ENCODE data around the gene TTC7B. TPM values are rescaled to one million over a fixed set of nuclear protein-coding genes. Genes with fewer than 3 reads are reported as not detected.

The TTC7B gene
- total RNA-seq, 1 donor from 2014 or later = 6.1 TPM

DNA sequence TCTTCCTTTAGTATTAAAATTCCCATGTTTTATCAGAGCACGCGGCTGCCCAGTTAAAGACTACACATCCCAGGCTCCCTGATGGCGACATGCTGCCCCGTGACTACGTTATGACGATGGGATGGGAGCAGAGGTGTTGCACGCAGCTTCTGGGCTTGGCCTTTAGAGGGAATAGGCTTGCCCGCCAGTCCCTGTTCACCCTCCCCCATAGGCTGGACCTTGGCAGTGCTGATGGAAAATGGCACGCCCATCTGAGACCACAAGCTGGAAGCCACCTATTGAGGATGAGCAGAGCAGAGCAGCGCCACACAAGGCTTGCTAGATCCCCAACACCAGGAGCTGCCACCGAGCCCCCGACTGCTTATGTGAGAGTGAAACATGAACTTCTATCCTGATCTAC lies 24.7 kb downstream of the TTC7B start:
- H3K27ac Mint-ChIP-seq = no peak overlapping the region
- H3K9me3 Mint-ChIP-seq = no peaks in the 10 kb centered on the region
- no peak for DNase-seq (ENCODE audit: low spot score)

DNA sequence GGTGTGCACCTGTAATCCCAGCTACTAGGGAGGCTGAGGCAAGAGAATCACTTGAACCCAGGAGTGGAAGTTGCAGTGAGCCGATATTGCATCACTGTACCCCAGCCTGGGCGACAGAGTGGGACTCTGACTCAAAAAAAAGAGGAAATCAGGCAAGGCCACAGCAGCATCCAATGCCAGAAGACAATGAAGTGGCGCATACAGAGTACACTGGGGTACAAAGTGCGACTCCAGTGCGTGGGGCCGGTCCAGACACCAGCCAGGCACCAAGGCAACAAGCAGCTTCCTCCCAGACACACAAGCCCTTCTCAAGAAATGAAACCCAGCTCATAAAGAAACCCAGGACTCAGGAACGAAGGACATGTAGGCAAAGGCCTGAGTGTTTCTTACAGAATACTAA lies 28.2 kb downstream of the TTC7B start:
- intact Hi-C loops (cut with micrococcal nuclease) = no loop called here
- DNase-seq (ENCODE audit: low spot score) = no peak
- no peaks in the 10 kb centered on the region for H3K27me3 Mint-ChIP-seq (ENCODE audit: low read depth)
- no peaks in the 10 kb centered on the region for H3K36me3 Mint-ChIP-seq (ENCODE audit: low read depth)
- no peak overlapping the region for H3K4me3 Mint-ChIP-seq (ENCODE audit: low read depth)
- H3K27ac Mint-ChIP-seq = no peak overlapping the region
- H3K4me1 Mint-ChIP-seq (ENCODE audit: low read depth) = no peaks in the 10 kb centered on the region
- H3K9me3 Mint-ChIP-seq = no peaks in the 10 kb centered on the region

More for the DNA sequence above, 24.7 kb downstream of the TTC7B start:
- intact Hi-C loops (cut with micrococcal nuclease) = no loop called here
- H3K36me3 Mint-ChIP-seq (ENCODE audit: low read depth) = no peaks in the 10 kb centered on the region
- no peak overlapping the region for H3K4me3 Mint-ChIP-seq (ENCODE audit: low read depth)
- no peaks in the 10 kb centered on the region for H3K4me1 Mint-ChIP-seq (ENCODE audit: low read depth)
- H3K27me3 Mint-ChIP-seq (ENCODE audit: low read depth) = no peaks in the 10 kb centered on the region

DNA sequence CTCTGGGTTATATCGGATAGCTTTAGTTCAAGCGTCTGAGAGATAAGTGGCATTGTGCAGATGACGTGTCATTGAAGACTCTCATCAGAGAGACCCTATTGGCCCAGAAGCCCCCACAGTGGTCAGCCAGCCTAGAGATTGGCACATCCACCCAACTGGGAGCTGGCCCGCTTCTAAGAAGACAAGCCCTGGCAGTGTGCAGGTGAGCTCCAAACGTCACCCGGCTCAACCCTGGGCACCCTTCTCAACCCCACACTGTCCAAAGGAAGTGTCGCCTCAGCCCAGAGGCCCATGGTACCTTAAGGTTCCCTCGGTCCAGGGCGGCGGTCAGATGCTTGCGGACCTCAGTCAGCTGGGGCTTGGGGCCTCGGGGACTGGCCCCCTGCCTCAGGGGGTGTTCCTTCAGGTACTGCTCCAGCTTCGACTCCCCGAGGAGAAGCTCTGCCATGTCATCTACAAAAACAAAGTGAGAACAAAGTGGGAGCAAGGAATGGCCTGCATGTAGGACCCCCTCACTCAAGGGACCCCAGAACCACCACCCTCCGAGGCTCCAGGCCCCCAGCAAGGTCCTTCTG lies 30.3 kb downstream of the TTC7B start:
- H3K27me3 Mint-ChIP-seq (ENCODE audit: low read depth) = no peaks in the 10 kb centered on the region
- no peak for DNase-seq (ENCODE audit: low spot score)
- no peaks in the 10 kb centered on the region for H3K36me3 Mint-ChIP-seq (ENCODE audit: low read depth)
- H3K4me3 Mint-ChIP-seq (ENCODE audit: low read depth) = no peak overlapping the region
- no peaks in the 10 kb centered on the region for H3K4me1 Mint-ChIP-seq (ENCODE audit: low read depth)
- H3K9me3 Mint-ChIP-seq = no peaks in the 10 kb centered on the region
- intact Hi-C loops (cut with micrococcal nuclease) = no loop called here
- H3K27ac Mint-ChIP-seq = no peak overlapping the region

DNA sequence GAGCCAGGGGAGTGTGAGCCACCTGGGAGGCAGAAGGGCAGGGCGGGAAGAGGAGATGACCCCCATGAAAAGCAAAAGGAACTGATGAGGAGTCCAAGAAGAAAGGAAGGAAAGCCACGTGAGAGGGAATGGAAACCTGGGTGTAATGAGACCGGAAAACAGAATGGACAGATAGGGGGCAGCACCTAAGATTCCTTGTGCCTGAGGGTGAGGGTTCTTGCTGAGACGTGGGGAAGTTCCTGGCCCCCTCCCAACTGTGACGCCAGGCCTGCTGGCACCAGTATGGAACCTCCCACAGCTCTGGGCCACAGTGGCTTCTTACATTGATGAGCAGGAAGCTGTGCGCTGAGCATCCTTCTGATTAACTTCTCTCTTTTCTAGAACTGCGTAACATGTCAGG lies 30.8 kb downstream of the TTC7B start:
- Mint-ChIP-seq H3K27me3 (ENCODE audit: low read depth) (no peaks in the 10 kb centered on the region), H3K4me1 (ENCODE audit: low read depth) (no peaks in the 10 kb centered on the region), H3K27ac (no peak overlapping the region), H3K4me3 (ENCODE audit: low read depth) (no peak overlapping the region), H3K36me3 (ENCODE audit: low read depth) (no peaks in the 10 kb centered on the region), H3K9me3 (no peaks in the 10 kb centered on the region)
- intact Hi-C loops (cut with micrococcal nuclease) = no loop called here
- DNase-seq (ENCODE audit: low spot score) = no peak

DNA sequence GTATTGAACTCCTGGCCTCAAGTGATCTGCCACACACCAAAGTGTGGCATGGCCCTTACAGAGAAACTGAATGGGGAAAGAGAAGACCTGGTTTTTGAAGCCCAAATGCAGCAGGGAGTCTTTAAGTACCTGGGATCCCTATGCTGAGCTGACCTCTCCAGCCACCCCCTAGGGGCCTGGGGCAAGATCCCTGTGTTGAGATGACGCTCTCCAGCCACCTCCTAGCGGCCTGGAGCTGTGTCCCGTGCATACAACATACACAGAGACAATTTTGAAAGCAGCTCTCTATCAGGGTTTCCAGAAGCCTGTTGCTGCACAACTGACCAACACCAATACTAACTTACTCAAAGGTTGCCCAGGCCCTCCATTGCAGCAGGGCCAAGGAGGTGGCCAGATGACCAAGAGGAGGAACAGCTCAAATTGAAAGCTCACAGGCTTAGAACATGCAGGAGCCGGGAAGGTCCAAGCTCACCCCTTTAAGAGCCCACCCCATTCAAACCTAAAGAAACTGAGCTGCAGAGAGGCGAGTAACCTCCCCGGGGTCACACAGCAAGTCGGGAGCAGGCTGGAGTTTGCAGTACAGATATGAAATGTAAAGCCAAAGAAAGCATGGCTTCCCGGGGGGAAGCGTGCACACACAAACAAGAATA lies 31.5 kb downstream of the TTC7B start:
- no peak overlapping the region for H3K4me3 Mint-ChIP-seq (ENCODE audit: low read depth)
- intact Hi-C loops (cut with micrococcal nuclease) = no loop called here
- no peaks in the 10 kb centered on the region for H3K36me3 Mint-ChIP-seq (ENCODE audit: low read depth)
- H3K4me1 Mint-ChIP-seq (ENCODE audit: low read depth) = no peaks in the 10 kb centered on the region
- DNase-seq (ENCODE audit: low spot score) = no peak
- H3K27me3 Mint-ChIP-seq (ENCODE audit: low read depth) = no peaks in the 10 kb centered on the region
- no peak overlapping the region for H3K27ac Mint-ChIP-seq
- no peaks in the 10 kb centered on the region for H3K9me3 Mint-ChIP-seq

DNA sequence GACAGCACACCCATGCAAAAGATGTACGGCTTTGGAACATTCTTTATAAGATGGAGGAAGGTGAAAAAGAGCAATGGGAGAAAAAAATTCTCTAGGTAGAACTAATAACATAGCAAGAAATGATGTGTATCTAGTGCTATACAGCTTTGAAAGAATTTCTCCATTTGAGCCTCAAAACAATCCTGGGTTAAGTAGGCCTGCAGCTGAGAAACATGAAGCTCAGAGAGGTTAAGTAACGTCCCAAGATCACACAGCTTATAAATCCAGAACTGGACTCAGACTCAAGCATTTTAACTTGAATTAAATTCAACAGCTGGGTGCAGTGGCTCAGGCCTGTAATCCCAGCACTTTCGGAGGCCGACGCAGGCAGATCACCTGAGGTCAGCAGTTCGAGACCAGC lies 32.9 kb downstream of the TTC7B start:
- Mint-ChIP-seq H3K27ac (no peak overlapping the region), H3K27me3 (ENCODE audit: low read depth) (no peaks in the 10 kb centered on the region), H3K36me3 (ENCODE audit: low read depth) (no peaks in the 10 kb centered on the region), H3K9me3 (no peaks in the 10 kb centered on the region), H3K4me1 (ENCODE audit: low read depth) (no peaks in the 10 kb centered on the region), H3K4me3 (ENCODE audit: low read depth) (no peak overlapping the region)
- intact Hi-C loops (cut with micrococcal nuclease) = no loop called here
- DNase-seq (ENCODE audit: low spot score) = no peak

DNA sequence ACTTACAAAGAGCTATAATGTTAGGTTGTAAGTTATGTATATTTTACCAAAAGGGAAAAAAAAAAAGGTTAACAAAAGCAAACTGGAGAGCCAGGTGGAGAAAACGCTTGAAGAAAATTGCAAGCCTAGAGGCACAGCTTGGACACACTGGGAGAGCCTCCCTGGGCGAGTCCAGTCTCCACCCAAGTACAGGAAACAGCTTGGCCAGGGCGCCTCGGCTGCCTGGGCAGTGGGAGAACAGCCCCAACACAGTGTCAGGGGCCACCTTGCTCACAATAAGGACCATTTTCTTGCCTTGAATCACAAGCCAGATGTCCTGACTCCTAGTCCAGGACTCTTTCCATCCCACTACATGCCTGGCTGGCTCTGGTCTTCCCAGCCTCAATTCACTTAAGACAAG lies 33.3 kb downstream of the TTC7B start:
- no peaks in the 10 kb centered on the region for H3K27me3 Mint-ChIP-seq (ENCODE audit: low read depth)
- H3K4me3 Mint-ChIP-seq (ENCODE audit: low read depth) = no peak overlapping the region

DNA sequence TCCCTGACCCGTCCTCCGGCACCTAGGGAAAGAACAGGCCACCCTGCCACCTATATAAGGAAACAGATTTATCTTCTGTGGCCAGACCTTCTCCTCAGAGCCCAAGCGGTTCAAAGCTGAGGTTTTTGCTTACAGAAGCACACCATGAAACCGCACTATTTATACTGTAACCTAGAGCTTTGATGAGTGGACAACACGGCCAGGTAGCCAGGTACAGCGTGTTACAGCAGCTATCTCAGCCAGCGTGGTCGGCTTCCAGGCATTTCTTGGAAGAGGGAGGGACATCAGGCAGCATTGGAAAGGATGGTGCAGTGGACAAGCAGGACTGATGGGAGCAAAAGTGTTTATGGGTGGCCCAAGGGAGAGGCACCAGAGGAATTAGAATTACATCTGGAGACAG lies 34.4 kb downstream of the TTC7B start:
- H3K27me3 Mint-ChIP-seq (ENCODE audit: low read depth) = no peaks in the 10 kb centered on the region
- H3K4me1 Mint-ChIP-seq (ENCODE audit: low read depth) = no peaks in the 10 kb centered on the region
- H3K27ac Mint-ChIP-seq = no peak overlapping the region
- H3K9me3 Mint-ChIP-seq = no peaks in the 10 kb centered on the region
- intact Hi-C loops (cut with micrococcal nuclease) = no loop called here
- H3K36me3 Mint-ChIP-seq (ENCODE audit: low read depth) = no peaks in the 10 kb centered on the region
- no peak overlapping the region for H3K4me3 Mint-ChIP-seq (ENCODE audit: low read depth)
- DNase-seq (ENCODE audit: low spot score) = no peak

More for the DNA sequence above, 33.3 kb downstream of the TTC7B start:
- no peaks in the 10 kb centered on the region for H3K36me3 Mint-ChIP-seq (ENCODE audit: low read depth)
- H3K27ac Mint-ChIP-seq = no peak overlapping the region
- H3K9me3 Mint-ChIP-seq = no peaks in the 10 kb centered on the region
- H3K4me1 Mint-ChIP-seq (ENCODE audit: low read depth) = no peaks in the 10 kb centered on the region
- intact Hi-C loops (cut with micrococcal nuclease) = no loop called here
- DNase-seq (ENCODE audit: low spot score) = no peak

DNA sequence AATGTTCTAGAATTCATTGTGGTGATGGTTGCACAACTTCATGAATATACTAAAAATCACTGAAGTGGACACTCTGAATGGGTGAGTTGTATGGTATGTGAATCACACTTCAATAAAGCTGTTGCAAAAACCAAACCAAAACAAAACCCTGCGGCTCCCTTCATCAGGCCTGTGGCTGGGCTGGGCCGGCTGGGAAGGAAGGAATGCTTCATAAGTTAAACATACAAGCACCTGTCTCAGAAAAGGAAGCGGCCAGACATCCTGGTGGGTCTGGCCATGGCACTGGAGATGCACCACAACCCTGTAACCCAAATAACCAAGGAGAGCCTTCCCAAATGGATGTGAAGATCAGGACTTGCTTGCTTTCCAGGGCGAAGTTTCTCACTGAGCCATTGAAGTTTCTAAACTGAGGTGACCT lies 34.9 kb downstream of the TTC7B start:
- H3K9me3 Mint-ChIP-seq = no peaks in the 10 kb centered on the region
- no peak overlapping the region for H3K4me3 Mint-ChIP-seq (ENCODE audit: low read depth)
- no peaks in the 10 kb centered on the region for H3K27me3 Mint-ChIP-seq (ENCODE audit: low read depth)
- intact Hi-C loops (cut with micrococcal nuclease) = no loop called here
- H3K36me3 Mint-ChIP-seq (ENCODE audit: low read depth) = no peaks in the 10 kb centered on the region
- H3K4me1 Mint-ChIP-seq (ENCODE audit: low read depth) = no peaks in the 10 kb centered on the region
- no peak overlapping the region for H3K27ac Mint-ChIP-seq
- no peak for DNase-seq (ENCODE audit: low spot score)

DNA sequence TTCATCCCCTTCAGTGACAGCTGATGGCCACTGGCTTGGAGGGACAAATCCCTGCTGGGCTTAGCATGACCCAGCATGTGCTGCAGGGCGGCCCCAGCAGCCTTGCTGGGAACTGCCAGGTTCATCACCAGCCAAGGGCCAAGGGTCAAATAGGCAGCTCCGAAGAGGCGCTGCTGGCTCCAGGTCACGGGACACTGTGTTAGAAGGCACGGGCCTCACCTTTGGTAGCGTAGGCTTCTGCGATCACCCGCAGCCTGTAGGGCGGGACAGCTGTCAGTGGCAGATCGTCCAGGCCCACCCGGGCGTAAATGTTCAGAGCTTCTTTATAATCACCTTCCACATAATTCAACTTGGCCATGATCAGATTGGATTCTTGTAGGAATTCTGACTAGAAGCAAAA lies 35.7 kb downstream of the TTC7B start:
- DNase-seq (ENCODE audit: low spot score) = no peak
- no peak overlapping the region for H3K4me3 Mint-ChIP-seq (ENCODE audit: low read depth)
- intact Hi-C loops (cut with micrococcal nuclease) = no loop called here
- no peaks in the 10 kb centered on the region for H3K4me1 Mint-ChIP-seq (ENCODE audit: low read depth)
- H3K36me3 Mint-ChIP-seq (ENCODE audit: low read depth) = no peaks in the 10 kb centered on the region
- H3K27me3 Mint-ChIP-seq (ENCODE audit: low read depth) = no peaks in the 10 kb centered on the region
- H3K27ac Mint-ChIP-seq = no peak overlapping the region
- H3K9me3 Mint-ChIP-seq = no peaks in the 10 kb centered on the region

DNA sequence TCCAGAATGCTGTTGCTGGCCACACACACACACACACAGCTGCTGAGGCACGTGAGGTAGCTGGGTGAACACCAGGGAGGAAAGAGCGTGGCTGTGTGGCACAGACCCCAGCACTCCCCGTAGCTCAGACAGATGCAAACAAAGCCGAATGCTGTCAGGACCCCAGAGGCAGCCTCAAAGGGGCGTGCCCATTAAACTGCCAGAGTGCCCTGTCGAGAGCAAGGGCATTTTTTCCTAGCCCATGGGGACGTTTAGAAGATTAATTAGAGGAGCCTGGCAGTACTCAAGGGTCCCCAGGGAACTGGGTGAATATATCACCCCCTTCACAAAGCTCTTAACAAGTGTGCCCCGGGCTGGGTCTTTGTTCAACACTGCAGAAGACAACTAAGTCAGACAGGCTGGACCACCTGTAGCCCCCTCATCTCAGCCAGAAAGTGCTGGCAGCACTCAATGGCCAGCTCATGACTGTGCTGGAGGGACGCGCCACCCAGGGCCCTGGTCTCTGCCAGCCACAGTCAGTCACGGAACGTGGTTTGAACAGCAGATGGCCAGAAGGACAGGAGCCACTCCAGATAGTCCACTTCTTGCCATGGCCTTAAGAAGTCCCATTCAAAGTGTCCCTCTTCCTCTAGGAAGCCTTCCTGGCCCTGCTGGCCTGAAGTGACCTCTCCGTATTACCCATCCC lies 37.5 kb downstream of the TTC7B start:
- H3K9me3 Mint-ChIP-seq = no peaks in the 10 kb centered on the region
- H3K27me3 Mint-ChIP-seq (ENCODE audit: low read depth) = no peaks in the 10 kb centered on the region
- no peak overlapping the region for H3K27ac Mint-ChIP-seq
- H3K4me3 Mint-ChIP-seq (ENCODE audit: low read depth) = no peak overlapping the region
- H3K4me1 Mint-ChIP-seq (ENCODE audit: low read depth) = no peaks in the 10 kb centered on the region
- DNase-seq (ENCODE audit: low spot score) = no peak
- no peaks in the 10 kb centered on the region for H3K36me3 Mint-ChIP-seq (ENCODE audit: low read depth)
- intact Hi-C loops (cut with micrococcal nuclease) = no loop called here

DNA sequence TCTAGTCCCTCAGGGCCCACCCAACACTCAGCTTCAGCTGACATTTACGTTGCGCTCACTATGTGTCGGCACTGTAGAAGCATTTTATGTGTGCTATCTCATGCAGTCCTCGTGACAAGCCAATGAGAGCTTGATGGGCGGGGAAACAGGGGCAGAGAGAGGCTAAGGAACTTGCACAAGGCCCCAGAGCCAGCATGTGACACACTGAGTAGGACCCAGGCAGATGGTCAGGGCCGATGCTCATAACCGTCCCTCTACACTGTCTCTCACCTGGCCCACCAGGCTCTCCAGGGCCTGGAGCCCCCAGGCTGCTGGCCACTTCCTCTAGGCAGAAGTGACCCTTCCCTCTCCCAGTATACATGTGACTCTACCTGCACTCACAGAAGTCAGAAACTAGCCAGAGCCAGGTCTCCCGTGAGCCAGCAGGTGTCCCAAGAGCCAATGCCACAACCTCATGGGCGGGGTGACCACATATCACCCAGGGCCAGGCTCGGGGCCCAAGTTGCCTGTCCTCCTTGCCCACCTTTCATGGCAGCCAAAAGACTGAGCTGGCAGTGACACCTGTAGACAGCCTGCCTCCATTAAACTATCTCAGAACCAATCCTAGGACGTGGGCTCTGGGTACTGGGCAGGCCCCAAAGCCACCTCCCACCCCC lies 38.3 kb downstream of the TTC7B start:
- no peaks in the 10 kb centered on the region for H3K4me1 Mint-ChIP-seq (ENCODE audit: low read depth)
- no peaks in the 10 kb centered on the region for H3K36me3 Mint-ChIP-seq (ENCODE audit: low read depth)
- no peaks in the 10 kb centered on the region for H3K27me3 Mint-ChIP-seq (ENCODE audit: low read depth)
- intact Hi-C loops (cut with micrococcal nuclease) = no loop called here
- DNase-seq (ENCODE audit: low spot score) = no peak
- H3K9me3 Mint-ChIP-seq = no peaks in the 10 kb centered on the region
- no peak overlapping the region for H3K27ac Mint-ChIP-seq
- no peak overlapping the region for H3K4me3 Mint-ChIP-seq (ENCODE audit: low read depth)

DNA sequence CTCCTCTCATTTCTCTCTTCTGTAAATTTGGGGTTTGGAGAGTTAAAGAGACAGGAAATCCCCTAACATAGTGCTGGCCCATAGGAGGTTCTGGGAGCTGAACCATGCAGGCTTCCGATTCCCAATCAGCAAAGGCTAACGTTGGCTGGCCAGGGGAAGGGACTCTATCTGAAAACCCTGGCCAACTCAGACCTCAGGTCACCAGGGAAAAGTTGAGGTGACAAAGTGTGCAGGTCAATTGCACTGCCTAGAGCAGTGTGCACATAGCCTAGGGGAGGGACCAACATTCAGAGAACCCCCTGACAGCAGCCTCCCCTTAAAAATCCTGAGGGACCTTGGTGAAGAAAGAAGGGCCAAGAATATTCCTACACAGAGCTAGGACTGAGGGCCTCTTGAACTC lies 38.9 kb downstream of the TTC7B start:
- Mint-ChIP-seq H3K36me3 (ENCODE audit: low read depth) (no peaks in the 10 kb centered on the region), H3K4me1 (ENCODE audit: low read depth) (no peaks in the 10 kb centered on the region), H3K27me3 (ENCODE audit: low read depth) (no peaks in the 10 kb centered on the region), H3K4me3 (ENCODE audit: low read depth) (no peak overlapping the region), H3K9me3 (no peaks in the 10 kb centered on the region), H3K27ac (no peak overlapping the region)
- intact Hi-C loops (cut with micrococcal nuclease) = no loop called here
- DNase-seq (ENCODE audit: low spot score) = no peak
